ENCODE data around the gene HEMK1. TPM values are rescaled to one million over a fixed set of nuclear protein-coding genes. Genes with fewer than 3 reads are reported as not detected.

Gene HEMK1
- total and polyA plus RNA-seq, 2 of the 8 experiments (the other 6 are each of a cell fraction or from before 2014, with no cell fraction given), result 9.7 to 10.6 TPM

GRCh38 chr3:50533807-50534461 lies 35.4 kb upstream of the HEMK1 start:
- H2BK20ac ChIP-seq (ENCODE audit: low read length), result no peak overlapping the region; the same call in 1 of the 2 replicates
- no peak overlapping the region for H3K27ac ChIP-seq (ENCODE audit: low read depth, low read length)
- 88% methylated on average over 9 of the region's 9 CpGs; no CpG with 5 or more reads in 1 of the 2 experiments for WGBS, 2 experiments (ENCODE audit: extremely low coverage in 1 of 2, insufficient coverage in 1 of 2, insufficient read length in 1 of 2, insufficient replicate concordance in 2 of 2, low coverage in 1 of 2, low lambda C conversion rate in 2 of 2, missing lambda C conversion rate in 1 of 2)
- no peak overlapping the region for H3K14ac ChIP-seq (ENCODE audit: insufficient read length)
- no peak overlapping the region; the same call in 1 of the 2 replicates for H2BK5ac ChIP-seq (ENCODE audit: low read depth, low read length)
- ChIA-PET CTCF (ENCODE audit: partially characterized antibody) (interaction anchor here (0.6 to 24.6 kb wide), 12 partner anchors 9 to 232 kb away, joined by 3 to 473 read pairs (median 6); no protein-coding TSS in a partner anchor), POLR2A (ENCODE audit: partially characterized antibody) (interaction anchor here (0.6 to 1.4 kb wide), 3 partner anchors 17 to 87 kb away, joined by 3 read pairs; partner anchors contain the start of gene CACNA2D2)
- H3K9me3 ChIP-seq (ENCODE audit: insufficient read depth in 2 of 2, low read depth in 1 of 2, low read length in 1 of 2), result no peaks in the 10 kb centered on the region
- H3K36me3 ChIP-seq (ENCODE audit: control insufficient read depth in 2 of 4, insufficient read depth in 4 of 4, low read length in 3 of 4), result no peaks in the 10 kb centered on the region
- no peak for FAIRE-seq
- H3K56ac ChIP-seq (replicated peaks; ENCODE audit: insufficient read length, low read depth, low read length), result no peak overlapping the region
- H2BK12ac ChIP-seq (ENCODE audit: low read depth, low read length), result peak overlapping the region; percentile 50; the same call in 1 of the 2 replicates
- H3K4me2 ChIP-seq (ENCODE audit: insufficient read depth in 1 of 2, low read depth in 2 of 2, low read length in 2 of 2), result no peak overlapping the region
- 0 out of 2 replicates have a peak overlapping the region, but pooled peaks have one; percentile 5 for H2AK5ac ChIP-seq (ENCODE audit: low read depth, low read length)
- no peak overlapping the region for H2AFZ ChIP-seq (ENCODE audit: low read length)
- H3K4me1 ChIP-seq (replicated peaks in 1 of 4; ENCODE audit: control insufficient read depth in 3 of 4, insufficient read depth in 4 of 4, low read length in 3 of 4), result peaks cover 2 to 18% (median 9%) of the 10 kb centered on the region in 4 experiments
- H3K23ac ChIP-seq (ENCODE audit: insufficient read length), result no peak overlapping the region
- H2BK15ac ChIP-seq (ENCODE audit: low read length), result 0 out of 2 replicates have a peak overlapping the region, but pooled peaks have one; percentile 46
- H4K5ac ChIP-seq (ENCODE audit: insufficient read length, low read depth, low read length), result no peak overlapping the region
- no peak overlapping the region for H3K4me3 ChIP-seq (ENCODE audit: extremely low read depth in 1 of 4, insufficient read depth in 2 of 4, low read depth in 3 of 4, low read length in 4 of 4)
- peak overlapping the region; percentile 32 for H4K91ac ChIP-seq (replicated peaks; ENCODE audit: insufficient read length, low read length)
- H3K18ac ChIP-seq (ENCODE audit: extremely low read depth, low read length), result peak overlapping the region; percentile 78
- peaks cover 0 to 15% (median 14%) of the 10 kb centered on the region in 4 experiments; a peak in 5 of 7 replicates for H3K27me3 ChIP-seq (replicated peaks in 1 of 4; ENCODE audit: control insufficient read depth in 3 of 4, extremely low read depth in 1 of 4, insufficient read depth in 3 of 4, low read length in 3 of 4)
- H3K23me2 ChIP-seq (ENCODE audit: low read depth, low read length), result peaks cover 1% of the 10 kb centered on the region; the same call in 1 of the 2 replicates
- H4K8ac ChIP-seq (ENCODE audit: extremely low read depth, insufficient read depth, low read length), result no peak overlapping the region
- H3K79me2 ChIP-seq (ENCODE audit: control insufficient read depth in 1 of 2, insufficient read depth in 2 of 2, low read length in 2 of 2), result no peaks in the 10 kb centered on the region
- H3K9ac ChIP-seq (replicated peaks in 1 of 4; ENCODE audit: extremely low read depth in 1 of 4, low read depth in 3 of 4, low read length in 3 of 4), result no peak overlapping the region
- no peak overlapping the region for H3K4ac ChIP-seq (replicated peaks; ENCODE audit: insufficient read length, low read depth, low read length)
- H4K20me1 ChIP-seq (replicated peaks in 1 of 2; ENCODE audit: control insufficient read depth in 1 of 2, insufficient read depth in 2 of 2, low read length in 2 of 2), result no peaks in the 10 kb centered on the region
- H3K79me1 ChIP-seq (ENCODE audit: low read depth, low read length), result no peaks in the 10 kb centered on the region
- H2BK120ac ChIP-seq (replicated peaks; ENCODE audit: low read depth, low read length), result no peak overlapping the region
- no peak for DNase-seq (ENCODE audit: low read depth in 1 of 2, low spot score in 2 of 2)
- TF ChIP-seq RAD21 (IDR thresholded peaks at IDR 0.05 in 1 of 2, conservative IDR thresholded peaks at IDR 0.05 in 1 of 2; ENCODE audit: low read depth in 2 of 2, low read length in 2 of 2) (no peak), KDM1A (IDR thresholded peaks at IDR 0.05; ENCODE audit: borderline replicate concordance, low read length) (no peak), TCF12 (IDR thresholded peaks at IDR 0.05; ENCODE audit: low read depth, low read length) (no peak), NRF1 (IDR thresholded peaks at IDR 0.05; ENCODE audit: low read depth, low read length) (no peak), RXRA (IDR thresholded peaks at IDR 0.05; ENCODE audit: insufficient read depth, low read depth, low read length) (no peak), CHD1 (IDR thresholded peaks at IDR 0.05; ENCODE audit: low read depth, low read length) (no peak), ASH2L (IDR thresholded peaks at IDR 0.05; ENCODE audit: low read length) (no peak), HDAC6 (IDR thresholded peaks at IDR 0.05; ENCODE audit: low read depth, low read length) (no peak), SP1 (IDR thresholded peaks at IDR 0.05; ENCODE audit: low read depth, low read length) (no peak)
- TF ChIP-seq, protein P1, sequence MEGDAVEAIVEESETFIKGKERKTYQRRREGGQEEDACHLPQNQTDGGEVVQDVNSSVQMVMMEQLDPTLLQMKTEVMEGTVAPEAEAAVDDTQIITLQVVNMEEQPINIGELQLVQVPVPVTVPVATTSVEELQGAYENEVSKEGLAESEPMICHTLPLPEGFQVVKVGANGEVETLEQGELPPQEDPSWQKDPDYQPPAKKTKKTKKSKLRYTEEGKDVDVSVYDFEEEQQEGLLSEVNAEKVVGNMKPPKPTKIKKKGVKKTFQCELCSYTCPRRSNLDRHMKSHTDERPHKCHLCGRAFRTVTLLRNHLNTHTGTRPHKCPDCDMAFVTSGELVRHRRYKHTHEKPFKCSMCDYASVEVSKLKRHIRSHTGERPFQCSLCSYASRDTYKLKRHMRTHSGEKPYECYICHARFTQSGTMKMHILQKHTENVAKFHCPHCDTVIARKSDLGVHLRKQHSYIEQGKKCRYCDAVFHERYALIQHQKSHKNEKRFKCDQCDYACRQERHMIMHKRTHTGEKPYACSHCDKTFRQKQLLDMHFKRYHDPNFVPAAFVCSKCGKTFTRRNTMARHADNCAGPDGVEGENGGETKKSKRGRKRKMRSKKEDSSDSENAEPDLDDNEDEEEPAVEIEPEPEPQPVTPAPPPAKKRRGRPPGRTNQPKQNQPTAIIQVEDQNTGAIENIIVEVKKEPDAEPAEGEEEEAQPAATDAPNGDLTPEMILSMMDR (IDR thresholded peaks at IDR 0.05; ENCODE audit: control extremely low read depth in 1 of 3, insufficient read depth in 1 of 3, low read depth in 1 of 3, low read length in 3 of 3), result no peak
